NCI-H2107 treated with DMSO at 0.1 percent for 48 hours (cell line): ENCODE results near the gene SPACA4.

Source experiments
- DNase-seq: peaks from one replicate; lab custom pipeline; 2025; ENCODE audit not compliant: unreplicated experiment; lab: John Stamatoyannopoulos, UW

The SPACA4 gene

GRCh38 chr19:48596679-48597465 lies 9.7 kb upstream of the SPACA4 start:
- no peak for DNase-seq

GRCh38 chr19:48598996-48599700 lies 7.4 kb upstream of the SPACA4 start:
- no peak for DNase-seq

- no peak for DNase-seq
Measured at GRCh38 chr19:48600679-48601417, 5.7 kb upstream of the SPACA4 start.

GRCh38 chr19:48603001-48603400 lies 3.5 kb upstream of the SPACA4 start:
- no peak for DNase-seq

- DNase-seq, result no peak
Measured at GRCh38 chr19:48603449-48603848, 3.1 kb upstream of the SPACA4 start.

GRCh38 chr19:48603850-48604249 lies 2.7 kb upstream of the SPACA4 start:
- DNase-seq, result no peak

- no peak for DNase-seq
Measured at GRCh38 chr19:48607359-48607755, 815 bp downstream of the SPACA4 start.

- peak; percentile 53 for DNase-seq
Measured at GRCh38 chr19:48608798-48609263, 2.3 kb downstream of the SPACA4 start.

- no peak for DNase-seq
Measured at GRCh38 chr19:48609571-48610108, 3.1 kb downstream of the SPACA4 start.

GRCh38 chr19:48611872-48612271 lies 5.3 kb downstream of the SPACA4 start:
- DNase-seq, result no peak

GRCh38 chr19:48613024-48613851 lies 6.7 kb downstream of the SPACA4 start:
- no peak for DNase-seq

GRCh38 chr19:48613852-48614435 lies 7.4 kb downstream of the SPACA4 start:
- DNase-seq, result no peak

GRCh38 chr19:48614436-48615230 lies 8.1 kb downstream of the SPACA4 start, which contains the start of gene FAM83E:
Gene FAM83E (minus strand): TSS chr19:48615076. CDS start chr19:48613372, 1,704 bp downstream.
- DNase-seq, result peak; percentile 29

GRCh38 chr19:48615231-48616040 lies 8.9 kb downstream of the SPACA4 start:
- no peak for DNase-seq

- no peak for DNase-seq
Measured at GRCh38 chr19:48616041-48616436, 9.5 kb downstream of the SPACA4 start.

GRCh38 chr19:48616491-48617056 lies 10.0 kb downstream of the SPACA4 start:
- DNase-seq, result no peak

GRCh38 chr19:48617146-48617937 lies 10.8 kb downstream of the SPACA4 start:
- no peak for DNase-seq
